ENCODE measurements around the gene ERVFRD-1. TPM values are rescaled to one million over a fixed set of nuclear protein-coding genes. Genes with fewer than 3 reads are reported as not detected.

Gene ERVFRD-1, protein sequence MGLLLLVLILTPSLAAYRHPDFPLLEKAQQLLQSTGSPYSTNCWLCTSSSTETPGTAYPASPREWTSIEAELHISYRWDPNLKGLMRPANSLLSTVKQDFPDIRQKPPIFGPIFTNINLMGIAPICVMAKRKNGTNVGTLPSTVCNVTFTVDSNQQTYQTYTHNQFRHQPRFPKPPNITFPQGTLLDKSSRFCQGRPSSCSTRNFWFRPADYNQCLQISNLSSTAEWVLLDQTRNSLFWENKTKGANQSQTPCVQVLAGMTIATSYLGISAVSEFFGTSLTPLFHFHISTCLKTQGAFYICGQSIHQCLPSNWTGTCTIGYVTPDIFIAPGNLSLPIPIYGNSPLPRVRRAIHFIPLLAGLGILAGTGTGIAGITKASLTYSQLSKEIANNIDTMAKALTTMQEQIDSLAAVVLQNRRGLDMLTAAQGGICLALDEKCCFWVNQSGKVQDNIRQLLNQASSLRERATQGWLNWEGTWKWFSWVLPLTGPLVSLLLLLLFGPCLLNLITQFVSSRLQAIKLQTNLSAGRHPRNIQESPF
- under 1 TPM; 0.07 to 0.26 (median 0.17) TPM for polyA plus RNA-seq (ENCODE audit: insufficient read length in 10 of 10)
- long read RNA-seq, donor 1 = 0 reads
- long read RNA-seq, donor 2 = 0 reads
- long read RNA-seq, donor 3 = 0 reads
- long read RNA-seq, donor 4, partial matches to known transcripts = 14 of 14 reads
- long read RNA-seq, donor 4, other reads (novel, unspliced or antisense) = 0 of 14 reads
- long read RNA-seq, donor 5 = 0 reads
- long read RNA-seq, donor 6 = 0 reads
- long read RNA-seq, donor 7 = 0 reads
- long read RNA-seq, donor 8, partial matches to known transcripts = 0 of 1 reads
- long read RNA-seq, donor 8, other reads (novel, unspliced or antisense) = 0 of 1 reads
- long read RNA-seq, donor 9 = 0 reads

DNA sequence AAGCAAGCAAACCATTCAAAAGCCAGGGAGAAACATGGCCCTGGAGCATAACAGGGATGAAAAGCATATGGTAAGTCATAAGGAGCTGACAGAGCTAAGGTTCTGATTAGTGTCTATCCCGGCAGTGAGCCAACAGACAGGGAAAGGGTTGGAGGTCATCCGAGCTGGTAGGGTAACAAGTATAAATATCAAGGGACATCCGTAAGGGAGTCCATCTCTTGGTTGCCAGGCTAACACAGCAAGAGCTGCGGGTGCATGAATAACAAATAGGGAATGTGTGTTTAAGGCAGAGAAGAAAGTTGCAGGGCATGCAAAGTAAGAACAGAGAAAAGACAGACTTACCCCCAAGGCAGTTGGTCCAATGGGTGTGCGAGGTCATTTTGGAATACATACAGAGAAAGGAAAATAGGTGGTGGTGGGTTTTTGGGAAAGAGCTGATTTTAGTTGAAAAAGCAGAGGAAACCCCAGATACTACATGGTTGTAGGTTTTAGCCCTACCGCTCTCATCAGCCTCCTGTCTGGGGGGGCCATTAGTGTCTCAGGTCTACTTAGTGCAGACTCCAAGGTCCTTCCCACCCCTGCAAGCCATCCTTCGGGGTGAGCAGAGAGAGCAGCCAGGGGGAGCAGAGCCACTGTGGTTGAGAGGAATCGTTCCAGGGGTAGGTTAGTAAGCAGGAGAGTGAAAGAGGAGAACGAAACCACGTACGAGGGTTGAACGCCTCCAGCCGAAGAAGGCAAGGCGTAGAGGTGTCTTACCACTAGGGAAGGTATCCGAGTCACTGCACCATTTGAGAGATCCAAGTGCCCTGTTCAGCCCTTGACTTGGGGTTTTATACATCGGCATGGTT lies at the start of gene ERVFRD-1:
ERVFRD-1 (minus strand) TSS at position 805 of the 848 bp plus-strand sequence. CDS start 6,415 bp downstream, outside the sequence.
- no peak for DNase-seq

DNA sequence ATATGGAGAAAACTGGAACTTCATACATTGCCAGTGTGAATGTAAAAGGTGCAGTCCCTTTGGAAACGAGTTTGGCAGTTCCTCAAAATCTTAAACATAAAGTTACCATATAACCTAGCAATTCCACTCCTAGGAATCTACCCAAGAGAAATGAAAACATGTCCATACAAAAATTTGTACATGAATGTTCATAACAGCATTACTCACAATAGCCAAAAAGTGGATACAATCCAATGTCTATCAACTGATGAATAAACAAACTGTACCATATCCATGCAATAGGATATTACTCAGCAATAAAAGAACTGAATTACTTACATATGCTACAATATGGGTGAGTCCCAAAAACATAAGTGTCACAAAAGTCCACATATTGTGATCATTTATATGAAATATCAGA lies 48.7 kb upstream of the ERVFRD-1 start:
- no peak for DNase-seq

DNA sequence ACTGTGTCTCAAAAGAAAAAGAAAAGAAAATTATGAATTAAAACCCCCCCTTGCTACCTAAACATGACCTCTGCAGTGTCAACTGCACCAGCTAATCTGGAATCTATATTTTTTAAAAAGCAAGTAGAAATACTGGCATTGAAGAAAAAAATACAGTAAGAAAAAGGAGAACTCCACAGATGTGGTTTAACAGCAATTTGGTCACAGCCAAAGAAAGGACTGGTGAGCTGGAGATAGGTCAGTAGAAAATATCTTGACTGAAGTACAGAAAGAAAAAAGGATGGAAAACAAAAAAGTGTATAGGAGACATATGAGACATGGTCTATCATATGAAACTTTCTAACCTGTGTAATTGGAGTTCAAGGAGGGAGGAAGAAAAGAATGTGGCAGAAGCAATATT lies 44.1 kb upstream of the ERVFRD-1 start:
- DNase-seq = no peak

DNA sequence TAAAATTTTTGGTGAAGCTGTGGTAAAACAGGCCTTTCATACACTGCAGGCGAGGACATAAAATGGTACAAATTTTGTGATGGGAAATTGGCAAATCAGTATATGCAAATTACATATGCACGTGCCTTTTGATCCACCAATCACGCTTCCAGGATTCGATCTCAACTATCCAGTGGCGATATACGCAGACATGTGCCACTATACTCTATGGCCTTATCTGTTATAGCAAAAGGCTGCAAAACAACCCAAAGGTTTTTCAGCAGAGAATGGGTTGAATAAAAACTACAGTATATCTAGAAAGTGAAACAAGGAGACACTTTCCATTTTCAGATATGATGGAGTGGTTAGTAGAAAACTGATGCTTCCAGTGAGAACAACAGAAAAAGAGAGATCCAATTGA lies 41.9 kb upstream of the ERVFRD-1 start:
- DNase-seq = no peak

DNA sequence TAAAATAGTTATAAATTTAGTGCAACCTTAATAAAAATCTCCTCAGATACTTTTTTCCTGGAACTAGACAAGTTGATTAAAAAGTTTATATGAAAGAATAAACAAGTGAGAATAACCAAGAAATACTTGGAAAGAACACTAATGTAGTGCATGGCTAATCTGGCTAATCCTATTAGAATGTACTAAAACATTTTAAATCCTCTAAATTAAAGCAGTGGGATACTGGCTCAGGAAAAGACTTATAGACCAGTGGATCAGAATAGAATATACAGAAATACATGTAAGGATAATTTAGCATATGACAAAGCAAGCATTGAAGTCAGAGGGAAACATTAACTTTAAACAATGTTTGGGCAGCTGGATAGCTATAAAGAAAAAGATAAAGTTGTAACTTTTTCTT lies 41.1 kb upstream of the ERVFRD-1 start:
- DNase-seq = no peak

DNA sequence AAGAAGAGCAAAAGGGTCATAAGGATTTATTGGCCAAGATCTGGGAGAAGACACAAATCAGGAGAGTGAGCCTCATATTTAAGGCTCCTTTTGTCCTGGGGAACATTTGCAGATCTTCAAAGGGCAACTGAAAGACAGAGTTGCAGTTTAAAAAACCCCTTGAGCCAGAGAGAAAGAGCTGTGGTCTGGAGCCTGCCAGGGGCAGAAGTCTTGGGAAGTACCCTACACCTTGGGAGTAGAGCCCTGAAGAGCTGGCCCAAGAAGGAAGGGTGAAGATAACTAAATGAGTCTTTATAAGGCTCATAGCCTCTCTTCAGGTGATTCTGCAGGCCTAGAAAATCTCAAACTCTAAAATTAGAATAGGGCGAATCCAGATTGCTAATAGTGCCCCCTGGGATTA lies 40.0 kb upstream of the ERVFRD-1 start:
- no peak for DNase-seq

DNA sequence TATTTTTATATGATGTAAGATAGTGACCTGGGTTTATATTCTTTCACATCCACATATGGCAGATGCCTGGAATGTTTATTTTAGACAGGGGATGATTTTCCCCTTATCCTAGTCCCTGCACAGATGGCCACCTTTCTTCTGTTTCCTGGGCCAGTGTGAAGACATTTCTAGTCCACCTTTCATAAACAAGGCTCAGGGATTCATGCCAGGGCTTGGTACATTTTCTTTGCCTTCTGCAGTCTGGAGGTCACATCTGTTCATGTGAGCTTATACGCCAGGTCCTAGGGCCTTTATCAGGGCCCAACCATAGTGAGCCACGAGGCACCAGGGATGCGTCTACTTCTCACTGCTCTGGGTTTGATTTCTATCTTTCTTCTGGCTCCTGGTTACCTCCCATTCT lies 38.0 kb upstream of the ERVFRD-1 start:
- DNase-seq = no peak

DNA sequence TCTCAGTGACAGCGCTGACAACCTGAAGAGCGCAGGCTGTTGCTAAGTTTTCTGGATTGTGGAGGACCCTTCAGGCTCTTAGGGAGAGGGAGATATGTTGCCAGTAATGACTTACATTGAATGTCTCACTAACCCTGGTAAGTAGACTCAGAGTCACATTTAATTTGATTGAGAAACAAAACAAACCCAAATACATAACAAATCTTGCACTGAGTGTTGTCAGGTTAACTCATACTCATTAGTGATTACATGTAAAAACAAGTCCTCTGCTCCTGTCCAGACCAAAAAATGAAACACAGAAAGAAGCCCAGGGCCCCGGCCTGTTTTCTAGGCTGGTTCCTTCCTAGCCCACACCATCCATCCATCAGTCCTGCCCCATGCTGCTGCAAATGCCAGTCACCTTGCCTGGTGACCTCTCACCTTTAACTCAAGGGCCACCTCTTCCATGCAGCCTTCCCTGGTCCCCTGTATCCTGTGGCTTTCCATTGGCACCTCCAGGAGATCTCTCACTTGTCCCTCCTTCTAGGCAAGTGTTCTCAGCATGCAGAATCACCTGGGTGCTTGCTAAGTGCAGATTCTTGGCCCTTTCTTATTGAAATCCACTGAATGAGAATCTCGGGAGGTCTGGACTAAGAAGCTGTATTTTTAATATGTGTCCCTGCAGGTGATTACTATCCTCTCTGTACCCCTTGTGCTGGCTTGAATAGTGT lies 34.7 kb upstream of the ERVFRD-1 start:
- DNase-seq = no peak

DNA sequence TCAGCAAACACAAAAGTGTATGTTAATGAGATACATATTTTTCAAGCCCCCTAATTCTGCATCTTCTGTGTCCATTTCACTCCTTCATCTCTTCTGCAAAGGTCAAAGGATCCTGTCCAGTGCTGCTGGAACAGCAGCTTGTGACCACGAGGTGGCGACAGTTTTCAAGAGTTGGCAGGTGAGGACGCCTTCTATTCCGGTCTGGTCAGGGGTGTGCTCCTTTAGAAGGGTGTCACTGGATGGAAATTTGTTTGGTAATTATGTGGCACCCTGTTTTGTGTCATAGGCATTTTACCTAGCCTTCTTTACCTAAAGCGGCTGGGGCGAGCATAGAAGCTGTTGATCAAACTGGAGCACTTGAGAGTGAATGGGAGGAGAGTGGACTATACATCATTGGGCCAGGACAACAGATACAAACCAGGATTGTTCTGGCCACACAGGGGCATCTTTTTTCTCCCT lies 32.9 kb upstream of the ERVFRD-1 start:
- peak; percentile 56 to 86 (median 81) for DNase-seq

DNA sequence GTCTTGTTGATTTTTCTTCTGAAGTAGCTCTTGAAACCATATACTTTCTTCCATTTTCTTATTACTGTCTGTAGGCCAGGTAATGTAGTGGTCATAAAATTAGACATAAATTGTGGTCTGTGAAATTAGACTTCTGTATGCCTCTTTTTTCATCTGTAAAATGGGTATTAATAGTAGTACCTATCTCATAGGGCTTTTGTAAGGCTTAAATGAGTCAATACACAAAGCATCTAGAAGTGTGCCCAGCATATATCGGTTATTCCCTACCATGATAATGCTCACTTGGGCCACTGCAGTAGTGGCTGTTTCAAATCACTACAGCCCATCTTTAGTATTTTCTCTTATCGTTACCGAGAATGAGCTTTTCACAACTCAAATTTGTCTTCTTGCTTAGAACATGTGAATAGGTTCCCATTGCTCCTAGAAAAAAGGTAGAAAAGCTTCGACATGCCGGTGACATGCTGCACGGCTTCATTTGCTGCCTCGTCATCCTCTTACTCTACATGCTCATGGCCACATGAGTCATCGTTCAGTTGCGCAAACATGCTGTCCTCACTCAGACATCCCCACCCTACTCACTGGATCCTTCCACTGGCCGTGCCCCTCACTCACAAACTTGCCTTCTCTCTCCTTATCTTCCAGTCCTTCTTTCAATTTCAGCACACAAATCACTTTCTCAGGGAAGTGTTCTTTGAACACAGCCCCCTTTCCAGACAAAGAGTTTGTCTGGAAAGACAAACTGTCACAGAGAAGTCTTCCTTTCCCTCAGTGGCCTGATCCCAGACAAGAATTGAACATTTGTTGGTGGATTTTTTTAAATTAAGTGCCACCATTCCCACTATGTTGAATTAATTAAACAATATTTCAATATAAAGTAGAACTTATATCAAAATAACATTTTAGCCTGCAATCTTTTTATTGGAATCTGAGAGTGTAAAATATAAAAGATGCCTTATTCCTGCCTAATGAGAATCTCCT lies 32.2 kb upstream of the ERVFRD-1 start:
- peak in 2 of 3 donors; percentile 26 to 47 for DNase-seq

DNA sequence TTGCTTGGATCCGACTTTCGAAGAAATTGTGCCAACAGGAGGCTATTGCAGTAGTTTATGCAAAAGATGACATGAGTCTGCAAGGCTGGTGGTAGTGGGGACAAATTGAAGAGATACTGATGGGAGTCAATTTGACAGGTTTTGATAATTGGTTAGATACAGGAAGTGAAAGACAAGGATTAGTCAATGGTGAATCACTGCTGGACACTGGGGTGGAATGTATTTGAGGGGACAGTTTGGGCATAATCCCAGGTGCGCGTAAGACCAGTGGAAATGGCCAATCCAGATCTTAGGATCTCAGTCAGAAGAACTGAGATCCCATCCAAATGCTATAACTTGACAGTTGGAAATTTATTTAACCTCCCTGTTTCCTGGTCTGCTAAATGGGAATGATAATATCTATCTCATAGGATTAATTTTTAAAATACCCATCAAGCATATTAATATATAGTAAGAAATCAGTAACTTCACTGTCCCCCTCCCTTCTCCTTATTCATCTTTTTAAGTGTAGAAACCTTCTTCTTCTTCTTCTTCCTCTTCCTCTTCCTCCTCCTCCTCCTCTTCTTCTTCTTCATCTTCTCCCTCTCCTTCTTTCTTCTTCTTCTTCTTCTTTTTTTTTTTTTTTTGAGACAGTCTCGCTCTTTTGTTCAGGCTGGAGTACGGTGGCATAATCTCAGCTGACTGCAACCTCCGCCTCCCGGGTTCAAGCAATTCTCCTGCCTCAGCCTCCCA lies 30.9 kb upstream of the ERVFRD-1 start:
- DNase-seq = no peak

DNA sequence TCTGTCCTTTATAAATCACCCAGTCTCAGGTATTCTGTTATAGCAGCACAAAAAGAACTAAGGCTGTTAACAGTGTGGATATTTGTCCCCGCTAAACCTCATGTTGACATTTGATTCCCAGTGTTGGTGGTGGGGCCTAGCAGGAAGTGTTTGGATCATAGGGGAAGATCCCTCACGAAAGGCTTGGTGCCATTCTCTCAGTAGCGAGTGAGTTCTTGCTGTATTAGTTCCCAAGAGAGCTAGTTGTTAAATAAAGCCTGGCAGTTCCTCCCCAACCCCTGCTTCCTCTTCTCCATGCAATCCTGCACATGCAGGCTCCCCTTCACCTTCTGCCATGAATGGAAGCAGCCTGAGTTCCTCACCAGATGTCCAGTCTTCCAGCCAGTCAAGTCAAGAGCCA lies 29.8 kb upstream of the ERVFRD-1 start:
- no peak for DNase-seq

DNA sequence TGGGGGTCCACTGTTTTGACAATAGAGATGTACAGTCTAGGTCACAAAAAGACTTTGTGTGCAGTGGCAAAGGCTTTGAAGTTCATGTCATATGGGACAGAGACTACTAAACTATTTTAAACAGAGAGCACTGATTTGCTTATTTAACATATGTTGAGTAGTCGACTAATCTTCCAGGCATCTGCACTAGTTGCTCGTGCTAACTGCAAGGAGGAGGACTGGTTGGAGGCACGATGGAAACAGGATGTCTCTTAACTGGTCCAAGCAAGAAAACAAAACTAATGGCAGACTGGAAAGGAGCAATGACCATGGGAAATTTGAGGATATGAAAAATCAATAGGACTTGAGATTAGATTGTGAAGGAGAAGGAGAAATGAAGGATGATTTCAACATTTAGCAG lies 28.5 kb upstream of the ERVFRD-1 start:
- DNase-seq = peak in 1 of 3 donors; percentile 18

DNA sequence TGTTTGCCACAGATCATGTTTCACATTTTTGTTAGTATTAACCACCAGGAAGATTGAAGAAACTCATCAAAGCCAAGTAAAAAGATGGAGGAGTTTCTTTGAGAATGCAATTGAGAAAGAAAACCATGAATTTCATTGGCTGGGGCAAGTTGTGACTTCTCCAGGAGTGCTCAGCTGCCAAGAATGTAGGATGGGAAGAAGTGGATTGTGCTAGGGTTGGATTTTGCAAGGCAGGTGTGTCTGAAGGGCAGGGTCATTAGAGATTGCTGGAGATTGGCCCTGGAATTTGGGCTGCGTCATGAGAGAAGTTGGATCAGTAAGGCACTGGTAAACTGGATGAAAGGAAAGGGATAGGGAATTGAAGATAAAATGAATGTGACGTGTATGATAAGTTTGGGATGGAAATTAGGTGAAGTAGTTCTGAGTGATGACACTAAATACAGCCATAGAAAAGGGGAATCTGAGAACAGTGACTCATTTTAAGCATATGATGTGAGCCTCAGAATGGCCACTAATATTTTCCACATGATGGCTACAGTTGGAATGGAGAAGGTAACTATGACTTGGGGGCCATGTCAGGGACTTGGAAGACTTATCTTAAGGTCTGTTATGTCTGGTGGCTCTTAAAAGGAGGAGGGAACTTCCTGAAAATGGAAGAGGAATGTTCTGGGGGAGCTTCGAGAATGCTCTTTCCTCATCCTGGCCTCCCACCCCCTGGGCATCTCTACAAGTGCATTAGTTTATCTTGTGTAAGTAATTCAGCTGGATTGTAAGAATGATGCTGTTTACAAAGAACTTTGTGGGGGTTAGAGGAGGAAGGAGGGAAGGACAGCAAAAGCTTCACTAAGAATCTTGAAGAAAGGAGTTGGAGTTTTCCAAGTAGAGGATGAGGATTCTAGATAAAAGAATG lies 27.8 kb upstream of the ERVFRD-1 start:
- DNase-seq = no peak

DNA sequence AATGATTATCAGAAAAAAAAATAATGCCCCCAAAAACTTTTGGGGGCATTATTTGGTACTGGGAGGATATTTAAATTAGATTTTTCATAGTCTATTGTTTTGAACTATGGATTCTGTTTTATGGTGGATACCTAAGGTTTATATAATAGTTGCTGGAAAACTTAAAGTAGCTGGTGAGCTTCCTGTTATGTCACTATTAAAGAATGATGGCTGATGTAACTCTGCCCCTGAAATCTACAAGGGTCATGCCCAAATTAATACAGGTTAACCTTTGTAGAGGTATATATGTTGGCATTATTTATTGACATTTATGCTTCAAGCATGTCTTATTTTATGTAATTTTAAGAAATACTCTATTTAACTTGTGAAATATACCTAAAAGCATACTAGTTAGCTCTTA lies 25.3 kb upstream of the ERVFRD-1 start:
- no peak for DNase-seq

DNA sequence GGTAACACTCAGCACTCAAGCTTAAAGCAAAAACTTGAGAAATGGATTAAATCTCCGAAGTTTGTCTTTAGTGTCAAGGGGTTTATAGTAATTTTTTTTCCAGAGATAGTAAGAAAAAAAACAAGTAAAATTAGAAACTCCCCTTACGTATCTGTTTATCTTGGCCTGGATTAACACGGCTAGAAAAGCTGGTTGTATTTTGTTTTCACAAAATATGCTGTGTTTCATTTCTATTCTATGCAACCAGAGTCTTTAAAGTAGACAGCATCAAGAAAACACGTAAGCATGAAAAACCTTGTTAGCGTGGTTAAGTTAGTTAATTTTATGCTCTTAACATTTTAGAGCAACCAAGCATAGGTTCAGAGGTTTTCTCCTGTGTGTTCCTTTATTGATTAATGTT lies 21.8 kb upstream of the ERVFRD-1 start:
- no peak for DNase-seq

DNA sequence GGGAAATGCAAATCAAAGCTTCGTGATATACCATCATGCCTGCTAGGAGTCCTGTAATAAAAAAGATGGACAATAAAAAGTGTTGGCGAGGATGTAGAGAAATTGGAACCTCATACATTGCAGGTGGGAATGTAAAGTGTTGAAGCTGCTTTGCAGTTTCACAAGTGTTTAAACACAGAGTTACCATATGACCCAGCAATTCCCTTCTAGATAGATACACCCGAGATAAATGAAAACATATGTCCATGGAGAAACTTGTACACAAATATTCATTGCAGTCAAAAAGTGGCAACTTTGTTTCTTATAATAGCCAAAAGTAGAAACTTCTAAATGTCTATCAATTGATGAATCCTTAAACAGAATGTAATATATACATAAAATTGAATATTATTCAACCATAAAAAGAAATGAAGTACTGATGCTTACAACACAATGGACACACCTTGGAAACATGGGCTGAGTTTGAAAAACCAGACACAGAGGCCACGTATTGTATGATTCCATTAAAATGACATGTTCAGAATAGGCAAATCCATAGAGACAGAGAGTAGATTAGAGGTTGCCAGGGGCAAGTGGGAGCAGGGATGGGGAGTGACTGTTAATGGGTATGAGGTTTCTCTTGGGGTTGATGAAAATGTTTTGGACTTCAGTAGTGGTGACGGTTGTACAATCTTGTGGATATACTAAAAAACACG lies 20.8 kb upstream of the ERVFRD-1 start:
- DNase-seq = no peak
